NCI-H2029 treated with DMSO at 0.1 percent for 48 hours (cell line): ENCODE results near the gene ACSS3.
"Not testable (repeated sequence)": the region's sequence is repeated elsewhere in the genome, so short reads cannot be mapped to it uniquely, and the experiment has no call there.

Experiments used
- DNase-seq: peaks from one replicate; lab custom pipeline; 2025; lab: John Stamatoyannopoulos, UW

The ACSS3 gene

GRCh38 chr12:81094718-81095360 is 17.0 kb downstream of the ACSS3 start:
- DNase-seq = no peak

GRCh38 chr12:81095501-81096232 is 17.8 kb downstream of the ACSS3 start:
- DNase-seq = no peak

- DNase-seq = no peak
Measured at GRCh38 chr12:81105687-81106086, 27.8 kb downstream of the ACSS3 start.

GRCh38 chr12:81114226-81114625 is 36.3 kb downstream of the ACSS3 start:
- DNase-seq = no peak

GRCh38 chr12:81119069-81119468 is 41.2 kb downstream of the ACSS3 start:
- not testable (repeated sequence) for DNase-seq

- no peak for DNase-seq
Measured at GRCh38 chr12:81120961-81121360, 43.1 kb downstream of the ACSS3 start.

GRCh38 chr12:81123611-81124010 is 45.7 kb downstream of the ACSS3 start:
- no peak for DNase-seq

GRCh38 chr12:81125691-81126090 is 47.8 kb downstream of the ACSS3 start:
- no peak for DNase-seq

GRCh38 chr12:81128930-81129554 is 51.2 kb downstream of the ACSS3 start:
- DNase-seq = peak; percentile 11

GRCh38 chr12:81136519-81136918 is 58.6 kb downstream of the ACSS3 start:
- no peak for DNase-seq

- DNase-seq = no peak
Measured at GRCh38 chr12:81137801-81138200, 59.9 kb downstream of the ACSS3 start.

- no peak for DNase-seq
Measured at GRCh38 chr12:81141217-81141616, 63.3 kb downstream of the ACSS3 start.

GRCh38 chr12:81143057-81143456 is 65.2 kb downstream of the ACSS3 start:
- no peak for DNase-seq

GRCh38 chr12:81146228-81147225 is 68.6 kb downstream of the ACSS3 start:
- no peak for DNase-seq

GRCh38 chr12:81147292-81147919 is 69.5 kb downstream of the ACSS3 start:
- DNase-seq = no peak

- peak; percentile 7 for DNase-seq
Measured at GRCh38 chr12:81150382-81150781, 72.5 kb downstream of the ACSS3 start.

- no peak for DNase-seq
Measured at GRCh38 chr12:81159856-81160255, 82.0 kb downstream of the ACSS3 start.

GRCh38 chr12:81161680-81162079 is 83.8 kb downstream of the ACSS3 start:
- no peak for DNase-seq

- DNase-seq = no peak
Measured at GRCh38 chr12:81162391-81163136, 84.7 kb downstream of the ACSS3 start.

- DNase-seq = no peak
Measured at GRCh38 chr12:81164827-81165226, 86.9 kb downstream of the ACSS3 start.

GRCh38 chr12:81166790-81167189 is 88.9 kb downstream of the ACSS3 start:
- no peak for DNase-seq
